ENCODE results near the gene NUP93.

The NUP93 gene

GRCh38 chr16:56702836-56703235, 27.1 kb upstream of the NUP93 start:
- DNase-seq: no peak
- Histone ChIP-seq H2AFZ (ENCODE audit: low read length) (no peak overlapping the region), H3K27ac (ENCODE audit: low read length) (no peak overlapping the region)

GRCh38 chr16:56708525-56709442, 21.1 kb upstream of the NUP93 start:
- Histone ChIP-seq H3K9me3 (replicated peaks; ENCODE audit: insufficient read depth, low read length) (no peaks in the 10 kb centered on the region), H3K36me3 (replicated peaks; ENCODE audit: insufficient read depth, low read length) (no peaks in the 10 kb centered on the region), H3K79me2 (ENCODE audit: low read length) (no peaks in the 10 kb centered on the region), H2AFZ (ENCODE audit: low read length) (no peak overlapping the region), H3K9ac (ENCODE audit: low read length) (no peak overlapping the region), H3K4me2 (ENCODE audit: low read depth, low read length) (no peak overlapping the region), H4K20me1 (ENCODE audit: insufficient read depth, low read length) (no peaks in the 10 kb centered on the region), H3K27ac (ENCODE audit: low read length) (no peak overlapping the region), H3K4me1 (ENCODE audit: low read length) (no peaks in the 10 kb centered on the region), H3K4me3 (ENCODE audit: low read length) (no peak overlapping the region), H3F3A (ENCODE audit: insufficient read depth, low read length) (no peaks in the 10 kb centered on the region), H3K9me2 (replicated peaks; ENCODE audit: insufficient read depth, low read length) (no peaks in the 10 kb centered on the region), H3K27me3 (replicated peaks; ENCODE audit: insufficient read depth, low read length) (no peaks in the 10 kb centered on the region)
- TF ChIP-seq EZH2phosphoT487 (IDR thresholded peaks at IDR 0.05; ENCODE audit: low read length): no peak
- TF ChIP-seq CTCF (IDR thresholded peaks at IDR 0.05; ENCODE audit: low read length): no peak
- no peak for TF ChIP-seq EZH2 (optimal IDR thresholded peaks at IDR 0.05; ENCODE audit: low read depth, low read length)
- DNase-seq: no peak

More at GRCh38 chr16:56702836-56703235, 27.1 kb upstream of the NUP93 start:
- Histone ChIP-seq H3K9me3 (replicated peaks; ENCODE audit: insufficient read depth, low read length) (no peaks in the 10 kb centered on the region), H3K9me2 (replicated peaks; ENCODE audit: insufficient read depth, low read length) (no peaks in the 10 kb centered on the region), H3K9ac (ENCODE audit: low read length) (no peak overlapping the region), H3K27me3 (replicated peaks; ENCODE audit: insufficient read depth, low read length) (no peaks in the 10 kb centered on the region), H3F3A (ENCODE audit: insufficient read depth, low read length) (no peaks in the 10 kb centered on the region), H4K20me1 (ENCODE audit: insufficient read depth, low read length) (no peaks in the 10 kb centered on the region), H3K4me3 (ENCODE audit: low read length) (no peak overlapping the region), H3K4me1 (ENCODE audit: low read length) (no peaks in the 10 kb centered on the region), H3K79me2 (ENCODE audit: low read length) (no peaks in the 10 kb centered on the region), H3K4me2 (ENCODE audit: low read depth, low read length) (no peak overlapping the region), H3K36me3 (replicated peaks; ENCODE audit: insufficient read depth, low read length) (no peaks in the 10 kb centered on the region)
- TF ChIP-seq CTCF (IDR thresholded peaks at IDR 0.05; ENCODE audit: low read length): no peak
- no peak for TF ChIP-seq EZH2phosphoT487 (IDR thresholded peaks at IDR 0.05; ENCODE audit: low read length)
- TF ChIP-seq EZH2 (optimal IDR thresholded peaks at IDR 0.05; ENCODE audit: low read depth, low read length): no peak

GRCh38 chr16:56709443-56710040, 20.4 kb upstream of the NUP93 start:
- Histone ChIP-seq H3K9ac (ENCODE audit: low read length) (no peak overlapping the region), H3K9me3 (replicated peaks; ENCODE audit: insufficient read depth, low read length) (no peaks in the 10 kb centered on the region), H3K4me1 (ENCODE audit: low read length) (no peaks in the 10 kb centered on the region), H3K9me2 (replicated peaks; ENCODE audit: insufficient read depth, low read length) (no peaks in the 10 kb centered on the region), H3K4me2 (ENCODE audit: low read depth, low read length) (no peak overlapping the region), H2AFZ (ENCODE audit: low read length) (no peak overlapping the region), H3K27ac (ENCODE audit: low read length) (no peak overlapping the region), H3K4me3 (ENCODE audit: low read length) (no peak overlapping the region), H3K79me2 (ENCODE audit: low read length) (no peaks in the 10 kb centered on the region), H3K27me3 (replicated peaks; ENCODE audit: insufficient read depth, low read length) (no peaks in the 10 kb centered on the region), H3K36me3 (replicated peaks; ENCODE audit: insufficient read depth, low read length) (no peaks in the 10 kb centered on the region), H4K20me1 (ENCODE audit: insufficient read depth, low read length) (no peaks in the 10 kb centered on the region), H3F3A (ENCODE audit: insufficient read depth, low read length) (no peaks in the 10 kb centered on the region)
- no peak for DNase-seq
- TF ChIP-seq CTCF (IDR thresholded peaks at IDR 0.05; ENCODE audit: low read length): no peak

Measured in MM.1S (cell line).